MCF 10A (cell line): ENCODE results near the gene IRX2. TPM values are rescaled to one million over a fixed set of nuclear protein-coding genes. Genes with fewer than 3 reads are reported as not detected.

Experiments used
- BruUV-seq: library from RNA; stranded (reverse); fragments of 400-500 nt; replicated peaks from 2 replicates; lab custom pipeline; 2021; lab: Mats Ljungman, UMichigan
- CTCF ChIA-PET: fragments of 300-600 bp; sonication (Branson Sonifier 250); formaldehyde crosslinking; extraction: SDS; loops from one replicate; lab custom pipeline; 2021; ENCODE audit warnings: antibody characterized with exemption, inconsistent platforms; lab: Yijun Ruan, JAX
- POLR2A ChIA-PET: fragments of 300-600, 350-650 bp; sonication (Branson Sonifier 250); formaldehyde crosslinking; extraction: SDS; loops from one replicate; lab custom pipeline; 2020; ENCODE audit warnings: antibody characterized with exemption, inconsistent platforms; lab: Yijun Ruan, JAX
- DNase-seq: peaks from one replicate; pipeline ENCODE4 v3.0.0-alpha.2; 2018; ENCODE audit not compliant: unreplicated experiment
- H3K27ac Mint-ChIP-seq: one replicate; pipeline ENCODE4 v1.8.0; 2022; ENCODE audit warnings: mild to moderate bottlenecking, low read depth, mixed read lengths; ENCODE audit not compliant: unreplicated experiment
- H3K27me3 Mint-ChIP-seq: one replicate; pipeline ENCODE4 v1.8.0; 2022; ENCODE audit warnings: mixed read lengths; ENCODE audit not compliant: insufficient read depth, unreplicated experiment
- H3K36me3 Mint-ChIP-seq: one replicate; pipeline ENCODE4 v1.8.0; 2022; ENCODE audit warnings: mild to moderate bottlenecking, moderate library complexity, mixed read lengths; ENCODE audit not compliant: insufficient read depth, unreplicated experiment
- H3K4me1 Mint-ChIP-seq: one replicate; pipeline ENCODE4 v1.8.0; 2022; ENCODE audit warnings: mixed read lengths; ENCODE audit not compliant: insufficient read depth, unreplicated experiment
- H3K4me3 Mint-ChIP-seq: one replicate; pipeline ENCODE4 v1.8.0; 2022; ENCODE audit warnings: mild to moderate bottlenecking, moderate library complexity, mixed read lengths; ENCODE audit not compliant: unreplicated experiment
- H3K9me3 Mint-ChIP-seq: one replicate; pipeline ENCODE4 v1.8.0; 2022; ENCODE audit warnings: mixed read lengths; ENCODE audit not compliant: unreplicated experiment
- CTCF ChIP-seq: fragments of 200-600 bp; IDR thresholded peaks from one replicate; pipeline ENCODE4 v1.8.0; 2022; ENCODE audit warnings: antibody characterized with exemption, mild to moderate bottlenecking; ENCODE audit not compliant: unreplicated experiment
- intact Hi-C: fragments of 100-400 bp; cut with micrococcal nuclease; formaldehyde crosslinking; loops from 2 replicates; pipeline ENCODE4 v1.14.1; 2022
- total RNA-seq: library from RNA; stranded (reverse); gene quantifications from 2 replicates; pipeline ENCODE4 v1.2.3, GENCODE V29; 2022

Gene IRX2
- total RNA-seq, 1 experiment from 2014 or later: 43.4 TPM

- DNase-seq: peak; percentile 35
- POLR2A ChIA-PET: interaction anchor here (0.7 kb wide), 1 partner anchor 504 kb away, joined by 3 read pairs; no protein-coding TSS in a partner anchor
- Mint-ChIP-seq H3K36me3 (no peaks in the 10 kb centered on the region), H3K27me3 (no peaks in the 10 kb centered on the region), H3K4me3 (no peak overlapping the region), H3K4me1 (peaks cover 9% of the 10 kb centered on the region), H3K27ac (no peak overlapping the region), H3K9me3 (no peaks in the 10 kb centered on the region)
- TF ChIP-seq CTCF: peak; percentile 32
- intact Hi-C loops: no loop called here
- CTCF ChIA-PET: interaction anchor here (0.6 to 1.1 kb wide), 4 partner anchors 10 to 190 kb away, joined by 3 read pairs; no protein-coding TSS in a partner anchor
- BruUV-seq: no TSS peak
These were observed 40.6 kb downstream of the IRX2 start for GRCh38 chr5:2710910-2711309.

- intact Hi-C loops: no loop called here
- Mint-ChIP-seq H3K27ac (no peak overlapping the region), H3K36me3 (no peaks in the 10 kb centered on the region), H3K27me3 (no peaks in the 10 kb centered on the region), H3K4me3 (no peak overlapping the region), H3K9me3 (no peaks in the 10 kb centered on the region), H3K4me1 (peaks cover 3% of the 10 kb centered on the region)
- CTCF ChIA-PET: interaction anchor here (0.6 to 0.7 kb wide), 3 partner anchors 9 to 189 kb away, joined by 3 read pairs; no protein-coding TSS in a partner anchor
- POLR2A ChIA-PET: interaction anchor here (0.7 kb wide), 1 partner anchor 505 kb away, joined by 3 read pairs; no protein-coding TSS in a partner anchor
- BruUV-seq: no TSS peak
- no peak for TF ChIP-seq CTCF
- no peak for DNase-seq
These were observed 41.3 kb downstream of the IRX2 start for GRCh38 chr5:2709976-2710689.

GRCh38 chr5:2708751-2709150 is 42.7 kb downstream of the IRX2 start:
- Mint-ChIP-seq H3K4me1 (no peaks in the 10 kb centered on the region), H3K9me3 (no peaks in the 10 kb centered on the region), H3K4me3 (no peak overlapping the region), H3K27ac (no peak overlapping the region), H3K36me3 (no peaks in the 10 kb centered on the region), H3K27me3 (no peaks in the 10 kb centered on the region)
- no TSS peak for BruUV-seq
- POLR2A ChIA-PET: interaction anchor here (1.3 kb wide), 1 partner anchor 13 kb away, joined by 3 read pairs; no protein-coding TSS in a partner anchor
- TF ChIP-seq CTCF: no peak
- DNase-seq: no peak
- CTCF ChIA-PET: interaction anchor here (0.7 kb wide), 1 partner anchor 13 kb away, joined by 3 read pairs; no protein-coding TSS in a partner anchor
- intact Hi-C loops: no loop called here

- no TSS peak for BruUV-seq
- CTCF ChIA-PET: interaction anchor here (0.7 kb wide), 1 partner anchor 13 kb away, joined by 3 read pairs; no protein-coding TSS in a partner anchor
- Mint-ChIP-seq H3K36me3 (no peaks in the 10 kb centered on the region), H3K4me1 (no peaks in the 10 kb centered on the region), H3K9me3 (no peaks in the 10 kb centered on the region), H3K27ac (no peak overlapping the region), H3K4me3 (no peak overlapping the region), H3K27me3 (no peaks in the 10 kb centered on the region)
- no peak for TF ChIP-seq CTCF
- intact Hi-C loops: no loop called here
- POLR2A ChIA-PET: interaction anchor here (1.3 kb wide), 1 partner anchor 13 kb away, joined by 3 read pairs; no protein-coding TSS in a partner anchor
- DNase-seq: no peak
These were observed 43.3 kb downstream of the IRX2 start for GRCh38 chr5:2708132-2708531.
